A549 (cell line): Measurements from ENCODE around the gene NR5A2. TPM values are rescaled to one million over a fixed set of nuclear protein-coding genes. Genes with fewer than 3 reads are reported as not detected.

Experiments used
- ATAC-seq, 2 experiments: fragments of 200-7000 bp in 1 of 2; fragments of >200 bp in 1 of 2; cut with Nextera tagmentation in 1 of 2; cut with Tn5 transposase in 1 of 2; 3 replicates each; pipeline versions ENCODE4 v1.8.0 to v1.9.1; 2018 to 2020; ENCODE audit warnings: mild to moderate bottlenecking in 1 of 2, moderate library complexity in 1 of 2
- CTCF ChIA-PET: fragments of 300-600 bp; sonication (Branson Sonifier 250); formaldehyde crosslinking; extraction: SDS; loops from one replicate; lab custom pipeline; 2021; ENCODE audit warnings: antibody characterized with exemption, inconsistent platforms; lab: Yijun Ruan, JAX
- POLR2A ChIA-PET: fragments of 350-600 bp; formaldehyde crosslinking; extraction: SDS; loops from one replicate; lab custom pipeline; 2021; ENCODE audit warnings: antibody characterized with exemption, inconsistent platforms; lab: Yijun Ruan, JAX
- DNase-seq, 2 experiments: peaks; one replicate each; pipeline versions ENCODE4 v3.0.0 to v3.0.0-alpha.2; 2011 to 2016; ENCODE audit warnings: low read depth in 1 of 2, low spot score in 1 of 2
- FAIRE-seq: peaks from 2 replicates; lab custom pipeline; 2011; peaks lifted over from hg19 to GRCh38; lab: Jason Lieb, UNC
- H3K27ac ChIP-seq, 2 experiments: fragments of >200 bp; sonication (Bioruptor Twin); formaldehyde crosslinking; 3 replicates each; pipeline ENCODE4 v1.5.1; 2016 to 2017
- H3K4me1 ChIP-seq: fragments of >200 bp; sonication (Bioruptor Twin); formaldehyde crosslinking; 3 replicates; pipeline ENCODE4 v1.6.1; 2016
- H3K4me2 ChIP-seq: fragments of >200 bp; sonication (Bioruptor Twin); formaldehyde crosslinking; 3 replicates; pipeline ENCODE4 v1.6.1; 2016
- H3K4me3 ChIP-seq: fragments of >200 bp; sonication (Bioruptor Twin); formaldehyde crosslinking; 3 replicates; pipeline ENCODE4 v1.5.1; 2016
- H3K9me3 ChIP-seq: fragments of >200 bp; sonication (Bioruptor Twin); formaldehyde crosslinking; 3 replicates; pipeline ENCODE4 v1.6.1; 2016
- CBX2 ChIP-seq: fragments of 200-600 bp; sonication (generic); IDR thresholded peaks from 2 replicates; pipeline ENCODE4 v1.6.1; 2016; ENCODE audit warnings: low read depth, mild to moderate bottlenecking, borderline replicate concordance
- CEBPB ChIP-seq, 2 experiments: fragments of >200 bp in 1 of 2; sonication (Bioruptor Twin) in 1 of 2; formaldehyde crosslinking in 1 of 2; IDR thresholded peaks; 2 replicates each; pipeline ENCODE4 v1.6.1; 2012 to 2016
- EHF ChIP-seq: fragments of 250-450 bp; sonication (Bioruptor Pico); IDR thresholded peaks from 2 replicates; pipeline ENCODE4 v1.5.0; 2020; ENCODE audit warnings: mild to moderate bottlenecking
- FOSB ChIP-seq: fragments of 250-450 bp; sonication (Bioruptor Pico); IDR thresholded peaks from 2 replicates; pipeline ENCODE4 v1.5.0; 2020; ENCODE audit warnings: mild to moderate bottlenecking, moderate library complexity
- HOXB5 ChIP-seq: fragments of 250-450 bp; sonication (Bioruptor Pico); IDR thresholded peaks from 2 replicates; pipeline ENCODE4 v1.5.0; 2020; ENCODE audit warnings: mild to moderate bottlenecking, moderate library complexity
- KDM1A ChIP-seq: fragments of 200-600 bp; sonication (generic); IDR thresholded peaks from 2 replicates; pipeline ENCODE4 v1.6.1; 2016; ENCODE audit warnings: low read depth, mild to moderate bottlenecking
- PHF8 ChIP-seq: fragments of 200-600 bp; sonication (generic); IDR thresholded peaks from 2 replicates; pipeline ENCODE4 v1.6.1; 2016; ENCODE audit warnings: low read depth, mild to moderate bottlenecking, antibody characterized with exemption, moderate library complexity, borderline replicate concordance
- POLR2A ChIP-seq: IDR thresholded peaks from 2 replicates; pipeline ENCODE4 v1.6.1; 2012; ENCODE audit warnings: mild to moderate bottlenecking, low read length
- RFX5 ChIP-seq: fragments of 450-650 bp; IDR thresholded peaks from 2 replicates; pipeline ENCODE4 v1.7.1; 2014; ENCODE audit warnings: antibody characterized with exemption, mild to moderate bottlenecking, moderate library complexity
- RNF2 ChIP-seq: fragments of 200-600 bp; sonication (generic); IDR thresholded peaks from 2 replicates; pipeline ENCODE4 v1.6.1; 2016; ENCODE audit warnings: low read depth, mild to moderate bottlenecking, antibody characterized with exemption, moderate library complexity, borderline replicate concordance
- TP53 ChIP-seq: fragments of 250-450 bp; sonication (Bioruptor Pico); IDR thresholded peaks from 2 replicates; pipeline ENCODE4 v1.5.0; 2021; ENCODE audit warnings: mild to moderate bottlenecking, moderate library complexity
- ZC3H11A ChIP-seq: fragments of 450-650 bp; IDR thresholded peaks from 2 replicates; pipeline ENCODE4 v1.6.1; 2014; ENCODE audit warnings: antibody characterized with exemption, mild to moderate bottlenecking
- WGBS: methylation state at CpG from one replicate; pipeline ENCODE4 v1.1.6; 2017; ENCODE audit errors: missing lambda C conversion rate; 5-methylcytosine and 5-hydroxymethylcytosine counted together
- polyA plus RNA-seq, 4 experiments: library from polyadenylated mRNA; depleted of rRNA in 3 of 4; stranded (reverse); fragments of >200 nt; fragmentation: RNase III in 1 of 4; extraction: RNeasy Plus Mini Kit Qiagen cat#74134 plus additional on column Dnase treatment in 1 of 4; gene quantifications; 2 replicates in 3 of 4; 3 replicates in 1 of 4; pipeline ENCODE4 v1.2.3, GENCODE V29; 2011 to 2017
- TF ChIP-seq, protein P1 (sequence below): fragments of >200 bp; sonication (Bioruptor Twin); formaldehyde crosslinking; IDR thresholded peaks from 3 replicates; pipeline ENCODE4 v1.5.1; 2016
- TF ChIP-seq, protein P2 (sequence below): fragments of 200-600 bp; sonication (generic); IDR thresholded peaks from 2 replicates; pipeline ENCODE4 v1.6.1; 2016; ENCODE audit warnings: antibody characterized with exemption, mild to moderate bottlenecking, moderate library complexity
- TF ChIP-seq, protein P3 (sequence below): IDR thresholded peaks from 2 replicates; pipeline ENCODE4 v1.6.1; 2012
- TF ChIP-seq, protein P4 (sequence below): fragments of 250-450 bp; sonication (Bioruptor Pico); IDR thresholded peaks from 2 replicates; pipeline ENCODE4 v1.5.0; 2021; ENCODE audit warnings: mild to moderate bottlenecking, moderate library complexity, borderline replicate concordance
- TF ChIP-seq, protein P5 (sequence below): fragments of 250-450 bp; sonication (Bioruptor Pico); IDR thresholded peaks from 2 replicates; pipeline ENCODE4 v1.5.0; 2020; ENCODE audit warnings: low read depth, mild to moderate bottlenecking, moderate library complexity

NR5A2 gene
- polyA plus RNA-seq, 2 of the 4 experiments (the other 2 are of a cell fraction): 12.0 to 24.1 TPM

DNA sequence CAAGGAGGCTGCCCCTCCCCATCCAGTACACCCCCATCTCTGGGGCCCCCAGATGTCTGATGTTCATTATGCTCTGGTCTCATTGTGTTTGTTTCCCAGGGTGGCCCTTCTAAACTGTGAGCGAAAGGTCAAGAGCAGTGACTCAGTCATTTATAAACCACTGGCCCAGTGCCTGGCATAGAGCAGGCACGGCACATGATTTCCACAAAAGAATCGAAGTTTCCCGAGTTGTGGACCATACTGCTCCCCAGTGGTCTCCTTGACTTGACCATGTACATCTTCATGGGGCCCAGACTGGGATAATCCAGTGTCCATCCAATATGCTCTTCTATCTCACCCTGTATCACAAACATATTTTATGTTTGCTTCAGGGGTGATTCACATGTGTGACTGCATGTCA, 153.3 kb downstream of the NR5A2 start (continued):
- 0 out of 4 replicates have a peak, but pooled peaks of 1 of the 2 experiments have one; percentile 2 for TF ChIP-seq CEBPB (IDR thresholded peaks at IDR 0.05)

DNA sequence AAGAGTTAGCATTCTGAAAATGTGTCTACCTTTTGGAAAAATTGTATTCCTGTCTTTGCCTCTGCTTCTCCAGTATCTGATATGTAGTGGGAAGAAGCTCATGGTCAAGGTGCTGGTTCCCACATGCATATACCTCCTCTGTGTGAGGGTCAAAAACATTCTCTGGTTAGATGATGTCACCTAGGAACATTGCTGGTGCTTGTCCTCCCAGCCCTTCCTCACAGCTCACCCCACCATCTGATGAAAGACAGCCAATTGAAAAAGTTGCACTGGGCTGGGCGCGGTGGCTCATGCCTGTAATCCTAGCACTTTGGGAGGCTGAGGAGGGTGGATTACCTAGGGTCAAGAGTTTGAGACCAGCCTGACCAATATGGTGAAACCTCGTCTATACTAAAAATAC, 154.4 kb downstream of the NR5A2 start:
- Histone ChIP-seq H3K4me2 (no peak overlapping the region), H3K27ac (peak overlapping the region; percentile 74 to 88), H3K9me3 (no peaks in the 10 kb centered on the region), H3K4me3 (no peak overlapping the region), H3K4me1 (peaks cover 71% of the 10 kb centered on the region)
- CTCF ChIA-PET: interaction anchor here (0.7 to 1.3 kb wide), 6 partner anchors 57 to 497 kb away, joined by 3 to 5 read pairs (median 4); no protein-coding TSS in a partner anchor
- ATAC-seq (no peak), DNase-seq (no peak), FAIRE-seq (no peak)
- TF ChIP-seq CBX2 (no peak), PHF8 (no peak), KDM1A (no peak), RNF2 (no peak), HOXB5 (no peak), TP53 (CRISPR knock-in tag) (no peak), RFX5 (no peak), ZC3H11A (no peak), POLR2A (no peak), FOSB (CRISPR knock-in tag) (no peak), EHF (CRISPR knock-in tag) (no peak)
- TF ChIP-seq, protein P1, sequence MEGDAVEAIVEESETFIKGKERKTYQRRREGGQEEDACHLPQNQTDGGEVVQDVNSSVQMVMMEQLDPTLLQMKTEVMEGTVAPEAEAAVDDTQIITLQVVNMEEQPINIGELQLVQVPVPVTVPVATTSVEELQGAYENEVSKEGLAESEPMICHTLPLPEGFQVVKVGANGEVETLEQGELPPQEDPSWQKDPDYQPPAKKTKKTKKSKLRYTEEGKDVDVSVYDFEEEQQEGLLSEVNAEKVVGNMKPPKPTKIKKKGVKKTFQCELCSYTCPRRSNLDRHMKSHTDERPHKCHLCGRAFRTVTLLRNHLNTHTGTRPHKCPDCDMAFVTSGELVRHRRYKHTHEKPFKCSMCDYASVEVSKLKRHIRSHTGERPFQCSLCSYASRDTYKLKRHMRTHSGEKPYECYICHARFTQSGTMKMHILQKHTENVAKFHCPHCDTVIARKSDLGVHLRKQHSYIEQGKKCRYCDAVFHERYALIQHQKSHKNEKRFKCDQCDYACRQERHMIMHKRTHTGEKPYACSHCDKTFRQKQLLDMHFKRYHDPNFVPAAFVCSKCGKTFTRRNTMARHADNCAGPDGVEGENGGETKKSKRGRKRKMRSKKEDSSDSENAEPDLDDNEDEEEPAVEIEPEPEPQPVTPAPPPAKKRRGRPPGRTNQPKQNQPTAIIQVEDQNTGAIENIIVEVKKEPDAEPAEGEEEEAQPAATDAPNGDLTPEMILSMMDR: no peak
- TF ChIP-seq, protein P2, sequence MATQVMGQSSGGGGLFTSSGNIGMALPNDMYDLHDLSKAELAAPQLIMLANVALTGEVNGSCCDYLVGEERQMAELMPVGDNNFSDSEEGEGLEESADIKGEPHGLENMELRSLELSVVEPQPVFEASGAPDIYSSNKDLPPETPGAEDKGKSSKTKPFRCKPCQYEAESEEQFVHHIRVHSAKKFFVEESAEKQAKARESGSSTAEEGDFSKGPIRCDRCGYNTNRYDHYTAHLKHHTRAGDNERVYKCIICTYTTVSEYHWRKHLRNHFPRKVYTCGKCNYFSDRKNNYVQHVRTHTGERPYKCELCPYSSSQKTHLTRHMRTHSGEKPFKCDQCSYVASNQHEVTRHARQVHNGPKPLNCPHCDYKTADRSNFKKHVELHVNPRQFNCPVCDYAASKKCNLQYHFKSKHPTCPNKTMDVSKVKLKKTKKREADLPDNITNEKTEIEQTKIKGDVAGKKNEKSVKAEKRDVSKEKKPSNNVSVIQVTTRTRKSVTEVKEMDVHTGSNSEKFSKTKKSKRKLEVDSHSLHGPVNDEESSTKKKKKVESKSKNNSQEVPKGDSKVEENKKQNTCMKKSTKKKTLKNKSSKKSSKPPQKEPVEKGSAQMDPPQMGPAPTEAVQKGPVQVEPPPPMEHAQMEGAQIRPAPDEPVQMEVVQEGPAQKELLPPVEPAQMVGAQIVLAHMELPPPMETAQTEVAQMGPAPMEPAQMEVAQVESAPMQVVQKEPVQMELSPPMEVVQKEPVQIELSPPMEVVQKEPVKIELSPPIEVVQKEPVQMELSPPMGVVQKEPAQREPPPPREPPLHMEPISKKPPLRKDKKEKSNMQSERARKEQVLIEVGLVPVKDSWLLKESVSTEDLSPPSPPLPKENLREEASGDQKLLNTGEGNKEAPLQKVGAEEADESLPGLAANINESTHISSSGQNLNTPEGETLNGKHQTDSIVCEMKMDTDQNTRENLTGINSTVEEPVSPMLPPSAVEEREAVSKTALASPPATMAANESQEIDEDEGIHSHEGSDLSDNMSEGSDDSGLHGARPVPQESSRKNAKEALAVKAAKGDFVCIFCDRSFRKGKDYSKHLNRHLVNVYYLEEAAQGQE: no peak
- TF ChIP-seq, protein P3, sequence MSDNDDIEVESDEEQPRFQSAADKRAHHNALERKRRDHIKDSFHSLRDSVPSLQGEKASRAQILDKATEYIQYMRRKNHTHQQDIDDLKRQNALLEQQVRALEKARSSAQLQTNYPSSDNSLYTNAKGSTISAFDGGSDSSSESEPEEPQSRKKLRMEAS: no peak
- TF ChIP-seq, protein P4, sequence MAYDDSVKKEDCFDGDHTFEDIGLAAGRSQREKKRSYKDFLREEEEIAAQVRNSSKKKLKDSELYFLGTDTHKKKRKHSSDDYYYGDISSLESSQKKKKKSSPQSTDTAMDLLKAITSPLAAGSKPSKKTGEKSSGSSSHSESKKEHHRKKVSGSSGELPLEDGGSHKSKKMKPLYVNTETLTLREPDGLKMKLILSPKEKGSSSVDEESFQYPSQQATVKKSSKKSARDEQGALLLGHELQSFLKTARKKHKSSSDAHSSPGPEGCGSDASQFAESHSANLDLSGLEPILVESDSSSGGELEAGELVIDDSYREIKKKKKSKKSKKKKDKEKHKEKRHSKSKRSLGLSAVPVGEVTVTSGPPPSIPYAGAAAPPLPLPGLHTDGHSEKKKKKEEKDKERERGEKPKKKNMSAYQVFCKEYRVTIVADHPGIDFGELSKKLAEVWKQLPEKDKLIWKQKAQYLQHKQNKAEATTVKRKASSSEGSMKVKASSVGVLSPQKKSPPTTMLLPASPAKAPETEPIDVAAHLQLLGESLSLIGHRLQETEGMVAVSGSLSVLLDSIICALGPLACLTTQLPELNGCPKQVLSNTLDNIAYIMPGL (CRISPR knock-in tag): no peak
- TF ChIP-seq, protein P5, sequence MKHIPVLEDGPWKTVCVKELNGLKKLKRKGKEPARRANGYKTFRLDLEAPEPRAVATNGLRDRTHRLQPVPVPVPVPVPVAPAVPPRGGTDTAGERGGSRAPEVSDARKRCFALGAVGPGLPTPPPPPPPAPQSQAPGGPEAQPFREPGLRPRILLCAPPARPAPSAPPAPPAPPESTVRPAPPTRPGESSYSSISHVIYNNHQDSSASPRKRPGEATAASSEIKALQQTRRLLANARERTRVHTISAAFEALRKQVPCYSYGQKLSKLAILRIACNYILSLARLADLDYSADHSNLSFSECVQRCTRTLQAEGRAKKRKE (CRISPR knock-in tag): no peak
- 95% methylated on average over 3 of the region's 3 CpGs for WGBS
- POLR2A ChIA-PET: no interaction called here
